ENCODE data around the gene ITK.
"Not testable (repeated sequence)": the region's sequence is repeated elsewhere in the genome, so short reads cannot be mapped to it uniquely, and the experiment has no call there.

The ITK gene

DNA sequence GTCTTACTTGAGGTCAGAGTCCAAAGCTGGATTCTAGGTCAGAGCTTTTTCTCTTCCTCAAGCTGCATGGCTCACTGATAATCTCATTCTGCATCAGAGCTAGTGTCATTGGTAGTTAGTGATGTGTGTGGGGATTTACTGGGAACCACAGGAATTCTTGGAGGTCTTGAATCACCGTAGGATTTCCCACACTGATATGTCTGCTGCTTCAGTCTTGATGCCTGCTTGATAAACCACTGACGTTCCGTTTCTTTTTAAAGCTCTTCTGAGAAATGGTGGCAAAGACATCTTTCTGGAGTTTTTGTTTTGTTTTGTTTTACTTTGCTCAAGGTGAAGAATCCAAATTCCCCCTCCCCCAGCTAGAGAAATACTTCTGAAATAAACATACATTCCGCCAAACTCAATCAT is 13.4 kb upstream of the ITK start:
- no peak for DNase-seq (ENCODE audit: low read depth in 1 of 2, low spot score in 1 of 2)

DNA sequence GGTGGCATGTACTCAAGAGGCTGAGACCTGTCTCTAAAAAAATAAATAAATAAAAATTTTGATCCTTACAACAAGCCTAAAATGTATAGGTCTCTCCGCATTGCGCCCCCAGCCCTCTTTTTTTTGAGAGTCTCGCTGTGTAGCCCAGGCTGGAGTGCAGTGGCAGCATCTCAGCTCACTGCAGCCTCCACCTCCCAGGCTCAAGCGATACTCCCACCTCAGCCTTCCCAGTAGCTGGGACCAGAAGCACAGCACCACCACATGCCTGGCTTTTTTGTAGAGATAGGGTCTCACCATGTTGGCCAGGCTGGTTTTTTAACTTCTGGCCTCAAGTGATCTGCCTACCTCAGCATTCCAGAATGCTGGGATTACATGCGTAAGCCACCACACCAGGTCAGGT is 12.4 kb upstream of the ITK start:
- no peak for DNase-seq (ENCODE audit: low read depth in 1 of 2, low spot score in 1 of 2)

DNA sequence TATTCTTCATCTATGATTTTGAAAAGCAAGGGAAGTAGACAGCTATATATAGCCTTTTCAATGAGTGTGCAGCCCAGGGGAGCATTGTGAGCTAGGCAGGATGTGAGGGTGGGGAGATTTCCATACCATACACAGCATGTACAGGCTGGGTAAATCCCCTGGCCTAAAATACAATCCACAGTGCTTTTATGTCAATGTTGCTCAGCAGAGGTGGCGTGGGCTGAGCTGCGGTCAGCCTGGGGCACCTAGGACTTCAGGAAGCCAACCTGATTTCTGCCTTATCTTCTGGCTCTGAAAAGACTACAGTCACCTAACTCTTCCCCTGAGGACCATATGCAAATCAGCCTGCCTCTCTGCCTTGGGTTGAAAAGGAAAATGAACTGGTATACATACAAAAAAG is 8.2 kb upstream of the ITK start:
- peak; percentile 65 to 91 for DNase-seq (ENCODE audit: low read depth in 1 of 2, low spot score in 1 of 2)

DNA sequence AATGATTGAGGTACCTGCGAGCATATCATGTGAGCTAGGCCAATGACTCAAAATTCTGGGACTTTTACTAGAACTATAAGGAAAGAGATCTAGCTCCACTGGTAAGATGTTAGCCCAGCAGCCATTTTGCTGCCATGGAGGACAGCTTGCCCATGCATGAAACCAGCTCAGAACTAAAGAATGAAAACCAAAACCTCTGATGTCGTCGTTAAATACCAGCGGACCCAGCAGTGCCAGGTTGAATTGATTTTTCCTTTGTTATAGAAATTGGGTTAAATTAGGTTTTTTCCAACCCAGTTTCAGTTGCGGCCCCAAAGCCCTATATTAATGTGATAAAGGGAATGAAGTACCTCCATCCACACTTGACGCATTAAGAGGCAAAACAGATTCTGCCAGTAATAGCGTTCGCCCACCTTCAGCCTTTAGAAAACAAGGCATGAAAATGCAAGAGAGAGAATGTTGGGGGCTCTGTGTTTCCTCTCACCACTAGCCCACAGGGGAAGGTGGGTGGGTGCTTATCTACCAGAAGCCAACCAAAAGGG is 5.5 kb upstream of the ITK start:
- DNase-seq (ENCODE audit: low read depth in 1 of 2, low spot score in 1 of 2) = no peak

DNA sequence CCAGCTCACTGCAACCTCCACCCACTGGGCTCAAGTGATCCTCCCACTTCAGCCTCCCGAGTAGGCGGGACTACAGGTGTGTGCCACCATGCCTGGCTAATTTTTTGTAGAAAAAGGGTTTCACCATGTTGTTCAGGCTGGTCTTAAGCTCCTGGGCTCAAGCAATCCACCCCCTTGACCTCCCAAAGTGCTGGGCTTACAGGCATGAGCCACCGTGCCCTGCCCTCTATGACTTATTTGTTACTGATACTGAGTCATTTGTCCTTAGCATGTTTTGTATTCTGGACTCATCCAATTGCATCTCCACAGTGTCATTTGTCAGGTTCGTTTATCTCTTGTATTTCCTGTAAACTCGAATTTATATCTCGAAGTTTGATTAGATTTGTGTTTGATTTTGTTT is 2.7 kb upstream of the ITK start:
- DNase-seq (ENCODE audit: low read depth in 1 of 2, low spot score in 1 of 2) = no peak

DNA sequence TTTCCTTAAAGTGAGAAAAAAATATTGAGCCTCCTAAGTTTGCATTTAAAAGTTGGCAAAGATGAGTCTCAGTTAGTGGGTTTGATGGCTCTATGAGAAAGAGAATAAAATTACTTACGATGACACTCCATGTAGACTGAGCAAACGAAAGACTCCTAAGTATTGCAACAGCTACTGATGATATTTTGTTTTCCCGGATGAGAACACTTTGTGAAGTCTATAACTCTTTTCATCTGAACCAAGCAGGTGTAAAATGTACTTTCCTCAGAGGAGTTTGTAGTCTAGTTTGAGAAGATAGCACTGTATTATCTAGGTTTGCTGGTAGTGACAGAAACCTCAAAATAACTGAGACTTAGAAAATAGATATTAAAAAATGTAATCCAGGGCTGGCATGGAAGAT is 1.7 kb upstream of the ITK start:
- no peak for DNase-seq (ENCODE audit: low read depth in 1 of 2, low spot score in 1 of 2)

DNA sequence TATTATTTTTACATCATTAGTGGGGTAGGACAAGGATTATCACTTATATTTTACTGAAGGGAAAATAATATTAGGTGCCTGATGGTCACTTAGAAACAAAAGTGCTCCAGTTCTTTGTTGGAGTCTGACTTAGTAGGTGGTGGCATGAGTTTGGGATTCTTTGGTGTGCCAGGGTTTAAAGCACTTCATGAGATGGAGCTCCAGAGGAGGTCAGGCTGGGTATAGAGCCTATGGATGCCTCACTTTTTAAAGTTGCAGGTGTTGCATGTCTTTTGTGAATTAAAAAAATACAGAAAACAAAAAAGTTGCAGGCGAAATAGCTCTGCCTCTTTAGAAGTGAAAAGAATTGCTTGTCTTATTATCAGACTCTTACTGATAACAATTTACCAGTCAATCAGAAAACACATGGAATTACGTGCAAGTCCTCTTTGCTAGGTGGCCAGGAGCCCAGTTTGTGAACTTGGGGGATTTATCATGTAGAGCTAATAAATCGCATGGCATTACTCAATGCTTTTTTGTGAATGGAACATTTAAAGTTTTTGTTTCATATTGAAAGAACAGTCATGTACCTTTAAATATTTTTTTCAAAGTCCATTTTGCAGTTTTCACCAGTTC is 1.6 kb downstream of the ITK start:
- no peak for DNase-seq (ENCODE audit: low read depth in 1 of 2, low spot score in 1 of 2)

DNA sequence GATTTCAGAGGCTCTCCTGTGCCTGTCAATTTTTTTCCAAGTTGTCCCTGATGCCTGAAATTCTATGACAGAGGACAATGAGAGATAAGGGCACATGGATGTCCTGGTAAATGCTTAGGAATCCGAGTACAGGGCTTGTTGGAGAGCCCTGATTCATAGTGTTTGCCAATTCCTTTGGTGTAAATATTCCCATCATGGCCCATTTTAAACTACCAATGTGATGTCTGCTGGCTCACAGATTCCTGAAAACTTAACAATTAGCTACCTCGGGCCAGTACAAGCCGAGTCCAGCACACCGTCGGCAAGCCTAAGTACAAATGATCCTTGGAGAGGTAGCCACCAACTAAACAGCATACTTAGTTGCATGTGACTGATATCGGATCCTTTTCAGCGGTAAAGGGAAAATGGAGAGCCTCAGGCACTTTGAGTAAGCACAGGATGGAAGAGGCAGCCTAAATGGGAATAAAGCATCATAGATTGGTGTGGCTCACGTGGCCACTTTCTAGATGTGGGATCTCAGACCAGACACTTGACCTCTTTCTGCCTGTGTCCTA is 3.6 kb downstream of the ITK start:
- no peak for DNase-seq (ENCODE audit: low read depth in 1 of 2, low spot score in 1 of 2)

DNA sequence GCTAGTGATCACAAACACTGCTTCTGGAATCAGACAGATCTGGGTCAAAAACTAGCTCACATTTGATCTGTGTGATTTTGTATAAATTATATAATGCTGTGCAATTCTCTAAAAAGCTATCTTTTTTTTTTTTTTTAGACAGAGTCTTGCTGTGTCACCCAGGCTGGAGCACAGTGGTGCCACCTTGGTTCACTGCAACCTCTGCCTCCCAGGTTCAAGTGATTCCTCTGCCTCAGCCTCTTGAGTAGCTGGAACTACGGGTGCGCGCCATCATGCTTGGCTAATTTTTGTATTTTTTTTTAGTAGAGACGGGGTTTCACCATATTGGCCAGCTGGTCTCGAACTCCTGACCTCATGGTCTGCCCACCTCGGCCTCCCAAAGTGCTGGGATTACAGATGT is 4.5 kb downstream of the ITK start:
- not testable (repeated sequence) for DNase-seq (ENCODE audit: low read depth in 1 of 2, low spot score in 1 of 2)

DNA sequence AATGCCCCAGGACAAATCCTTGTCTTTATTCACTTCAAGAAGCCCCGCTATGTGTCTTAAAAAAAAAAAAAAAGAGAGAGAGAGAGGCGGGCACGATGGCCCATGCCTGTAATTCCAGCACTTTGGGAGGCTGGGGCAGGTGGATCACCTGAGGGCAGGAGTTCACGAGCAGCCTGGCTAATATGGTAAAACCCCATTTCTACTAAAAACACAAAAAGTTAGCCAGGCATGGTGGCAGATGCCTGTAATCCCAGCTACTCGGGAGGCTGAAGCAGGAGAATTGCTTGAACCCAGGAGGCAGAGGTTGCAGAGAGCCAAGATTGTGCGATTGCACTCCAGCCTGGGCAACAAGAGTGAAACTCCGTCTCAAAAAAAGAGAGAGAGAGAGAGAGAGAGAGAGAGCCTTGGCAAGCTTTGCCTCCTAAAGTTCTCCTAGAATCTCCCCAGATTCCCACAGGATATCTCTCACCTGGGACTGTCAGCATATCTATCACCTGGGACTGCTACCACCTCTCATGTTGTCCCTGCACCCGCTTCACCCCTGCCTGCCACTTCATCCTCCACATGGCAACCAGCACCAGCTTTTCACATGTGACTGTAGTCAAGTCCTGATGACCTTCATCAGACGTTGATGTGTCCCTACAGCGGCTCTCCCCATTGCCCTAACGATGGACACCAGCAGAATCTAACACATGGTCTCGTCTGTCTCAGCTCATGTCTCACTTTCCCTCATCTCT is 5.8 kb downstream of the ITK start:
- no peak for DNase-seq (ENCODE audit: low read depth in 1 of 2, low spot score in 1 of 2)

DNA sequence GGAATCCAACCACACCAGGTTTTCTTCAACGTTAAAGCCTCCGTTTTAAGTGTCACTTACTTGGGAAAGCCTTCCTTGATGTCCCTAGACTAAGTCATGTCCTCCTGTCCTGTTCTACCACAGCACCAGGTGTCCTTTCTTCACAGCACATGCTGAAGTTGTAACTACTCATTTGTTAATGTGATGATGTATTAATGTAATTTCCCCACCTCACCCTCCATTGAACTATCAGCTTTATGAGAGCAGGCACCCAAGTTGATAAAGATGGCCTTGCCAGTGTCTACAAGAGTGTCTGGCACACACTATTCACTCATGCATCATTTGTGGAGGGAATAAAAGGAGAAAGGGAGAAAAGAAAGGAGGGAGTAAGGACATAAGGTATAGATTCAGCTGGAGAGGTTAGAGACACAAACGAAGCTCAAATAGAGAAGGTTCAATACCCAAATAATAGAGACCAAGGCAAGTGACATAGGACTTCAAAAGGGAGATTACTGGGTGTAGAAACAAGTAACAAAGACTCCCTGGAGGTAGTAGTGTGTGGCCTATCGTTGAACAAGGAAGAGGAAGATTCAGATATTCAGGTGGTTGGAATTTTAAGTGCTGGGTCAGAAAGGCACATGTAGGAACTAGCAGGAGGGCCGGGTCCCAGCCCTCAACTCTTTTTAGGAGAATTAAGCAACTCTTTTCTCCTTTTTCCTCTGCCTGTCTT is 6.6 kb downstream of the ITK start:
- DNase-seq (ENCODE audit: low read depth in 1 of 2, low spot score in 1 of 2) = no peak

DNA sequence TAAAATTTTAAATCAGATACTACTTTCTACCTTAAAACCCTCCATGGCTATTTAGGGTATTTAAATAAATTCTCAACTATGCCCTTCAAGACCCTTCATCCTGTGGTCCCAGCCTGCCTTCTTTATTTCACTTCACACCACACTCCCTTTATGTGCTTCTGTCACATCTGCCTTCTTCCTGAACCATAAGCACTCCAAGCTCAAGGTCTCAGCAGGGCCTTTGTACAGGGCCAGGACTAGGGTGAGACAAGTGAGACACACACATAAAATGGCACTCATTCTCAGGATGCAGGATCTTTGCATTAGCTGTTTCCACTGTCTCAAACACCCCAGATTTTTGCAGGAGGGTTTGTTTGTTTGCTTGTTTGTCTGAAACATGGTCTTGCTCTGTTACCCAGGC is 7.6 kb downstream of the ITK start:
- DNase-seq (ENCODE audit: low read depth in 1 of 2, low spot score in 1 of 2) = no peak

DNA sequence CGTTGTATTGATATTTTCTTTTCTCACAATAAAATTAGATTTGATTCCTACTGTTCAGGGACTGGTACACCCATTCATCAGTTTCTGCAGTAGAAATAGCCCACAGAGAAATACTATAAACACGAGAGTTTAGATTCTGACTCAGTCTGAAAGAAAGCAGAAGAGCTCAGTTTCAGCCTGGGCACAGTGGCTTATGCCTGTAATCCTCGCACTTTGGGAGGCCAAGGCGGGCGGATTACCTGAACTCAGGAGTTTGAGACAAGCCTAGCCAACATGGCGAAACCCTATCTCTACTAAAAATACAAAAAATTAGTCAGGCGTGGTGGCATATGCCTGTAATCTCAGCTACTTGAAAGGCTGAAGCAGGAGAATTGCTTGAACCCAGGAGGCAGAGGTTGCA is 8.6 kb downstream of the ITK start:
- peak in 1 of 2 donors; percentile 54 for DNase-seq (ENCODE audit: low read depth in 1 of 2, low spot score in 1 of 2)

DNA sequence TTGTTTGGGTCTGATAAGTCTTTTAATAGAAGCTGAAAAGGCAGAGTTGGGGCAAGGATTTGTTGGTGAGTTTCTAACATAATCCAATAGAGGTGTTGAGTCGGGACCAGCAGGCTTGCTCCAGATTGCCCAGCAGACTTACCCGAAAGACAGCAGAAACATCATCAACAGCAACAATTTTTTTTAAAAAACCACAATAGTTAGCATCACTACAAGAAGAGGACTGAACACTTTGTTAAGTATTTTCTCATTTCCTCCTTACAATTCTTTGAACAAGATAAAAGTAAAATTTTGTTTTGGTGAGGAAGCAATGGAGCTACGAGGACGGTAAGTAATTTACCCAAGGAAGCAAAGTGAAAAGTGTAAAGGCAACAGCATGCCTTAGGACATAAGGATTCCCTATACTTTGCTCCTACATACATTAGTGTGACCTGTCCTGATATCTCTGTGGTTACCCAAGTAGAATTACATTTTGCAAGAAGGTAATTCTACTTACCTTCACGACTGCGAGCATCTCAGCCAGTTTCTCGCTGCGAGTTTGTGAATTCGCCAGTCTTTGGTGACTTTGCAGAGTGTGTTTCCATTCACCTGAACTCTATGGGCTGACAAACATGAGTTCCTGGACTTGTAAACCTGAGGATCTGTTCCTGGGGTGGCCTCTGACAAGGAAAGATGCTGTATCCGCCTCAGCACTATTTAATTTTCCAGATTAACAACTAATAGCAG is 13.2 kb downstream of the ITK start:
- DNase-seq (ENCODE audit: low read depth in 1 of 2, low spot score in 1 of 2) = no peak

DNA sequence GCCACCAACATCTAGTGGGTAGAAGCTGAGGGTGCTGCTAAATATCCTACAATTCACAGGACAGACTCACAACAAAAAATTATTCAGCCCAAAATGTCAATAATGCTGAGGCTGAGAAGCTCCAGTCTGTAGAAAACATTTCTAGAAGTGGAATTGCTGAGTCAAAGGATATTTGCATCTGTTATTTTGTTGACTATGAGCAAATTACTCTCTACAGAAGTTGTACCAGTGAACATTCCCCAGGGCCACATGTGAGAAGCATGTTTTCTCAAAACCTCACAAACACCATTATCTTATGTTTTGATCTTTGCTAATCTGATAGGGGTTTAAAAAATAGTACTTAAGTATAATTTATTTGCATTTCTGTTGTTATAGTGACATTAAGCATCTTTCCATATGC is 15.4 kb downstream of the ITK start:
- no peak for DNase-seq (ENCODE audit: low read depth in 1 of 2, low spot score in 1 of 2)

DNA sequence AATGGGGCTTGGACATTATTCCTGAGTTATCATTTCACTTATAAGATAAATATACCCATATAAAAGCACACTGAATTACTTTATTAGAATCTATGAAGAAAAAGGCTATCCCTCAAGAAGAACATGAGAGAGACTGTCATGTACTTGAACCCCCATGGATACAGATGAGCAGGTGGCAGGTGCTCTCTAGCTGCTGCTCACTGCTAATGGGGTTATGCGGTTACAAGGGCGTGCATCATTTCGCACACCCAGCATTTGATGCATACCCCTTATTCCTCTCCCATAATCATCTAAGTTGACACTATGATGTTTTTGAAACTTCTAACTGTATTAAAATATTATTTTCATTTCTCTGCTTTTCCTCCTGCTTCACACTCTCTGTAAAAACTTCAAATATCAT is 16.4 kb downstream of the ITK start:
- no peak for DNase-seq (ENCODE audit: low read depth in 1 of 2, low spot score in 1 of 2)

DNA sequence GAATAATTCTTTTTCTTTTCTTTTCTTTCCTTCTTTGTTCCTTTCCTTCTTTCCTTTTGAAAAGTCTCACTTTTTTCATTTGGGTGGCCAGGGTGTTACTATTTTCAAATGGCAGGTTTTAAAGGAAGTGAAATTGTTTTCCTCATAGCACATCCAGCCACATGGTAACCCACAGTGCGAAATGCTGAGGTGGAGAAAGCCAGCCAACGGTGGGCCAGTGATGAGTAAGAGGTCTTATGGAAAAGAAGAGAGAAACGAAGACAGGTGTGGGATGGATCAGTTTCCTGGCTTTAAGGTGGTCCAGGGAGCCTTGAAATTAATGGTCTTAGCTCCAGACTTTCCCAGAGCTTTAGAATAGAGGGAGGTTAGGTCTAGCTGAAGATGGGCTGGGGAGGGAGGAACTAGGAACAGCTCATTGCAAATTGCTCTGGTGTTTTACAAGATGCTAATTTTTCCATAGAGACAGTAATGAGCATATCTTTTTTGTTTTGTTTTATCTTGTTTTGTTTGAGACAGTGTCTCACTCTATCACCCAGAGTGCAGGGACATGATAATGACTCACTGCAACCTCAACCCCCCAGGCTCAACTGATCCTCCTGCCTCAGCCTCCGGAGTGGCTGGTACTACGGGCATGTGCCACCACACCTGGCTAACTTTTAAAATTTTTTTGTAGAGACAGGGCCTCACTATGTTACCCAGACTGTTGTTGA is 17.8 kb downstream of the ITK start:
- DNase-seq (ENCODE audit: low read depth in 1 of 2, low spot score in 1 of 2) = peak in 1 of 2 donors; percentile 67

DNA sequence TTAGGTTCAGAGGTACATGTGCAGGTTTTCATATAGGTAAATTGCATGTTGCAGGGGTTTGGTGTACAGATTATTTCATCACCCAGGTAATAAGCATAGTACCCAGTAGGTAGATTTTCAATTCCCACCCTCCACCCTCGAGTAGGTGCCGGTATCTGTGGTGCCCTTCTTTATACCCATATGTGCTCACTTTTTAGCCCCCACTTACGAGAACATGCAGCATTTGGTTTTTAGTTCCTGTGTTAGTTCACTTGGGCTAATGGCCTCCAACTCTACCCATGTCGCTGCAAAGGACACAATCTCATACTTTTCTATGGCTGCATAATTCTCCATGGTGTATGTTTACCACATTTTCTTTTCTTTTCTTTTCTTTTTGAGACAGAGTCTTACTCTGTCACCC is 21.2 kb downstream of the ITK start:
- DNase-seq (ENCODE audit: low read depth in 1 of 2, low spot score in 1 of 2) = no peak

DNA sequence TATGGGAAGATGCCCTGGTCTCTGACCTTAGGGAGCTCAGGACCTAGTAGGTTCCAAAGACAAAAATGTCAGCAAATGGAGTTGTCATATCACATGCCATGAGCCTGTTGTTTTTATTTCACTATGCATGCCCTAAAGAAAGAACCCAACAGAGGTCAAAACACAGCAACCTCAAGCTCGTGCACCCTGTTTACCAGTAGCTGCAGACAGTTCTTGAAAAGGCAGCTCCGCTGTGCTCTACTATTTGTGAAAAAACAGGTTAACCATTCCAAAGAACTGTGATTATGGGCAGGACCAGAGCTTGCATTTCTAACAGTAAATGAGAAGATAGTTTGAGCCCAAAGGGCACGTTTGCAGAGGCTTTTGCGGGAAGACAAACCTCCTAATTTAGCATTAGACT is 22.8 kb downstream of the ITK start:
- no peak for DNase-seq (ENCODE audit: low read depth in 1 of 2, low spot score in 1 of 2)

DNA sequence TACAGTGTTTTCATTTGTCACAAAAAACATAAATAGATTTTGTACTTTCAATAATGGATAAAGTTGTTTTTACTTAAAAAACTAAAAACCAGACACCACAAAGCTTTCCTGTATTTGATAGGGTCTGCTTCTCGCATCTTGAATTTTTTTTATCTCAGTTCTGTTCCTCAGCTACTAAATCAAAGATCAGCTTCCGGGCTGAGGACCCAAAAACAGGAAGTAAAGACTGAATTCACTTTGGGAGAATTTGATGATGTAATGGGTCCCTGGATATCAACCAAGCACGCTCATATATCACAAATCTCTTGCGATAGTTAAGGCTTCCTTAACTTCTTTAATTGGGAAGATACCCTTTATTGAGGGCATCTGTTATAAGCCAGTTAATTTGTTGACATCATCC is 24.1 kb downstream of the ITK start:
- DNase-seq (ENCODE audit: low read depth in 1 of 2, low spot score in 1 of 2) = no peak

DNA sequence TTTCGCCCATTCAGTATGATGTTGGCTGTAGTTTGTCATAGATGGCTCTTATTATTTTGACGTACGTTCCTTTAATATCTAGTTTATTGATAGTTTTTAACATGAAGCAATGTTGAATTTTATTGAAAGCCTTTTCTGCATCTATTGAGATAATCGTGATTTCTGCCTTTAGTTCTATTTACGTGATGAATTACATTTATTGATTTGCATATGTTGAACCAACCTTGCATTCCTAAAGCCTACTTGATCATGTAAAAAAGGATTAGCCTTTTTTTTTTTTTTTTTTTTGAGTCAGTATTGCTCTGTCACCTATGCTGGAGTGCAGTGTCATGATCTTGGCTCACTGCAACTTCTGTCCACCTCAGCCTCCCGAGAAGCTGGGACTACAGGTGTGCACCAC is 25.1 kb downstream of the ITK start:
- no peak for DNase-seq (ENCODE audit: low read depth in 1 of 2, low spot score in 1 of 2)

All from activated CD4-positive, alpha-beta T cell treated with anti-CD3 and anti-CD28 coated beads, Interleukin-2, amount 50 U/mL, for 24 hours (primary cell).